NCI-H1694 (cell line): ENCODE measurements around the gene OR6X1.

Experiments
- DNase-seq: peaks from one replicate; lab custom pipeline; 2025; lab: John Stamatoyannopoulos, UW

The OR6X1 gene

GRCh38 chr11:123754101-123754568 is at the start of gene OR6X1:
Gene OR6X1 (minus strand): TSS chr11:123754518. CDS start chr11:123754518, 0 bp downstream.
- no peak for DNase-seq

GRCh38 chr11:123801765-123802164 is 47.4 kb upstream of the OR6X1 start:
- DNase-seq, result no peak

- peak; percentile 64 for DNase-seq
Observed at GRCh38 chr11:123800036-123800435, 45.7 kb upstream of the OR6X1 start.

- DNase-seq, result peak; percentile 83
Observed at GRCh38 chr11:123799438-123799837, 45.1 kb upstream of the OR6X1 start.

GRCh38 chr11:123798513-123799252 is 44.4 kb upstream of the OR6X1 start:
- no peak for DNase-seq

GRCh38 chr11:123798079-123798478 is 43.8 kb upstream of the OR6X1 start:
- DNase-seq, result no peak

GRCh38 chr11:123797541-123797940 is 43.2 kb upstream of the OR6X1 start:
- DNase-seq, result no peak

GRCh38 chr11:123797114-123797513 is 42.8 kb upstream of the OR6X1 start:
- DNase-seq, result no peak

- no peak for DNase-seq
Observed at GRCh38 chr11:123796226-123796625, 41.9 kb upstream of the OR6X1 start.

GRCh38 chr11:123783536-123783935 is 29.2 kb upstream of the OR6X1 start:
- no peak for DNase-seq

GRCh38 chr11:123778511-123778910 is 24.2 kb upstream of the OR6X1 start:
- DNase-seq, result no peak

GRCh38 chr11:123775715-123776549 is 21.6 kb upstream of the OR6X1 start:
- no peak for DNase-seq

- no peak for DNase-seq
Observed at GRCh38 chr11:123775289-123775688, 21.0 kb upstream of the OR6X1 start.

GRCh38 chr11:123773959-123774358 is 19.6 kb upstream of the OR6X1 start:
- no peak for DNase-seq

- no peak for DNase-seq
Observed at GRCh38 chr11:123773026-123773425, 18.7 kb upstream of the OR6X1 start.

- DNase-seq, result no peak
Observed at GRCh38 chr11:123771664-123772063, 17.3 kb upstream of the OR6X1 start.

GRCh38 chr11:123770712-123771111 is 16.4 kb upstream of the OR6X1 start:
- DNase-seq, result no peak

GRCh38 chr11:123765601-123766000 is 11.3 kb upstream of the OR6X1 start:
- DNase-seq, result no peak

- no peak for DNase-seq
Observed at GRCh38 chr11:123762422-123762821, 8.1 kb upstream of the OR6X1 start.

GRCh38 chr11:123760894-123761293 is 6.6 kb upstream of the OR6X1 start:
- no peak for DNase-seq

- no peak for DNase-seq
Observed at GRCh38 chr11:123757976-123758375, 3.7 kb upstream of the OR6X1 start.

GRCh38 chr11:123755813-123756212 is 1.5 kb upstream of the OR6X1 start:
- no peak for DNase-seq

- no peak for DNase-seq
Observed at GRCh38 chr11:123755344-123755743, 1.0 kb upstream of the OR6X1 start.
